Right lobe of liver (tissue), 6 donors: ENCODE results near the gene BORCS6. TPM values are rescaled to one million over a fixed set of nuclear protein-coding genes. Genes with fewer than 3 reads are reported as not detected.
A peak's percentile ranks its signal among the peaks of the same experiment; 100 is the strongest.

Experiments used
- ATAC-seq, 4 donors: fragments of 200-7000 bp; cut with Tn5 transposase; one replicate each; pipeline ENCODE4 v1.9.1; 2020; ENCODE audit warnings: mild to moderate bottlenecking in 4 of 4, moderate library complexity in 4 of 4
- DNase-seq, 3 donors: peaks; one replicate each; pipeline ENCODE4 v3.0.0-alpha.2; 2020
- H3K27ac ChIP-seq, 3 donors: fragments of 200-600 bp; one replicate each; pipeline ENCODE4 v1.8.0; 2022
- H3K27me3 ChIP-seq, 2 donors: fragments of 200-600 bp; one replicate each; pipeline ENCODE4 v1.8.0; 2022
- H3K36me3 ChIP-seq, 4 donors: fragments of 200-600 bp; sonication (generic) in 1 of 4; one replicate each; pipeline versions ENCODE4 v1.5.1 to v1.8.0; 2017 to 2022; ENCODE audit warnings: control low read depth in 1 of 4
- H3K4me1 ChIP-seq, 4 donors: fragments of 200-600 bp; sonication (generic) in 1 of 4; one replicate each; pipeline versions ENCODE4 v1.5.1 to v1.8.0; 2017 to 2022; ENCODE audit warnings: control low read depth in 1 of 4
- H3K4me3 ChIP-seq, 3 donors: fragments of 200-600 bp; one replicate each; pipeline ENCODE4 v1.8.0; 2022
- H3K9me3 ChIP-seq, 4 donors: fragments of 200-600 bp; sonication (generic) in 1 of 4; one replicate each; pipeline versions ENCODE4 v1.5.1 to v1.8.0; 2017 to 2022; ENCODE audit warnings: control low read depth in 1 of 4
- POLR2A ChIP-seq: fragments of 450-650 bp; IDR thresholded peaks from one replicate; pipeline ENCODE4 v1.6.1; 2017; ENCODE audit warnings: antibody characterized with exemption, mild to moderate bottlenecking
- WGBS: methylation state at CpG from one replicate; pipeline ENCODE4 v1.1.6; 2018; ENCODE audit warnings: low coverage, low lambda C conversion rate; ENCODE audit not compliant: insufficient coverage; ENCODE audit errors: missing lambda C conversion rate; 5-methylcytosine and 5-hydroxymethylcytosine counted together
- intact Hi-C, 2 donors: fragments of 100-400 bp; cut with DNase I; formaldehyde crosslinking; loops; one replicate each; pipeline versions ENCODE4 v1.11.2 to v1.14.1; 2022
- long read RNA-seq: library from polyadenylated mRNA; unstranded; transcript quantifications from one replicate; pipeline ENCODE4 v2.0.0, GENCODE V29; 2019
- total RNA-seq, 6 experiments: library from RNA; depleted of rRNA in 2 of 6; stranded (reverse); fragments of >200 nt in 2 of 6; fragmentation: NEBNext Ultra II Directional in 3 of 6; extraction: Animal tissue kit (Norgen Biotek cat#: 25700) in 3 of 6; gene quantifications; one replicate each; pipeline versions ENCODE4 v1.1.0 to v1.2.4, GENCODE V29; 2016 to 2023
- TF ChIP-seq, protein P1 (sequence below), 4 donors: fragments of 200-600 bp in 3 of 4; fragments of 450-650 bp in 1 of 4; IDR thresholded peaks; one replicate each; pipeline versions ENCODE4 v1.5.1 to v1.8.0; 2016 to 2022; ENCODE audit warnings: antibody characterized with exemption in 4 of 4, mild to moderate bottlenecking in 2 of 4
- donor health status: DM: no; HTN: yes; CAD: no.
- donor health status: DM: no; HTN: no; CAD: no.
- donor health status: DM: no; HTN: no; CAD: no.
- donor health status: DM: no; HTN: yes; CAD: no.
- donor health status: DM: no; HTN: yes; CAD: no.

BORCS6 gene
- 1 to 10 TPM; 3.1 to 5.3 (median 4.2) TPM for total RNA-seq
- long read RNA-seq, partial matches to known transcripts: 0 of 2 reads
- long read RNA-seq, other reads (novel, unspliced or antisense): 0 of 2 reads

DNA sequence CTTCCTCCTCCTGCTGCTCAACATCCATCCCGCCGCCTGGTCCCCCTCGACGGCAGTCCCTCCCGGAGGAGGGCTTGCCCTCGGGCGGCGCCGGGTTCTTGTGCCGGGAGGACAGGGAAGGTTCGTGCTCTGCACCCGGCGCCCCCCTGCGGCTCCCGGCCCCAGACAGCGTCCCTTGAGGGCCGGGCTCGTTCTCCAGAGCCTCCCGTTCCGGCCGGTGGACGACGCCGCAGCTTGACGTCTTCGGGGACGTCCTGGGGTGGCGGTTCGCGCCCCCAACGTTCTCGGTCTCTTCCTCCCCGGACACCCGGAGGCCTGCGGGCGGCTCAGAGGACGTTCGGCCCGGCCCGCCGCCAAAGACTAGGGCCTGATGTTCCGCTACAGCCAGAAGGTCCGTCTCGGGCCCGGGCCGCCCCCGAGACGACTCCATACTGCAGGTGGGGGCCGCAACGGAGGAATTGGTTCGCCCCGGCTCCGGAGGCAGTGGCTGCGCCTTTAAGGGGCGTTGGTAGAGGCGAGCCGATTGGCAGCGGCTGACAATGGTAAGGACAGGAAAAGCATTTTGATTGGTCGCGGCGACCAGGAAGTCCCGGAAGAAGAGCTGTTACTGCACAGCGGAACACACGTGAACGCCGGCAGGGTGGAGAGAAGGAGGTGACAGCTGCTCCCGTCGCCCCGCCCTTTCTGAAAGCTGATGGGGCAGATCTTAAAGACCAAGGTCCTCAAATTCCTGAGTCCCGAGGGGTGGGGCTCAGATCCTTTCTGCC, at the start of gene BORCS6:
Gene BORCS6, minus strand, starts transcription at position 470 of the 767 bp plus-strand sequence. Its CDS starts 40 bp downstream, at position 430.
- intact Hi-C loops: no loop called here
- peak within 1 kb of the TSS; percentile 57 to 86 (median 79) for H3K4me3 ChIP-seq

DNA sequence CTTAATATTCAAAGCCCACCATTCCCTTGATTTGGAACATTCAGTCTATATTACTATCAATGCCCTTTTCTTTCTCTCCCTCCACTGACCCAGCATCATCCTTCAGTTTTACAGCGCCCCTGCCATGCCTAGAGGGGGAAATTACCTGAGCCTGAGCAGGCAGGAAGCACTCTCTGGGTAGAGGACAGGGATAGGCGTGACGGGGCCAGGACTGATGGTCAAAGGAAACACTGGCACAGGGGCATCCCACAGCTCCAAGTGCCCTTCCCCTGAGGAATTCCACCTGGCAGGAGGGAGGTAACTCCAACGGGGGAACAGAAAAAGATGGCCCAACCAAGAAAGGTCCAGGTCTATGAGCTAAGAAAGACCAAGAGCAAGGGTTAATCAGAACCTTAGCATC, 47.9 kb upstream of the BORCS6 start:
- H3K4me3 ChIP-seq: no peak overlapping the region
- peak overlapping the region; percentile 22 to 70 (median 57) for H3K27ac ChIP-seq
- TF ChIP-seq, protein P1, sequence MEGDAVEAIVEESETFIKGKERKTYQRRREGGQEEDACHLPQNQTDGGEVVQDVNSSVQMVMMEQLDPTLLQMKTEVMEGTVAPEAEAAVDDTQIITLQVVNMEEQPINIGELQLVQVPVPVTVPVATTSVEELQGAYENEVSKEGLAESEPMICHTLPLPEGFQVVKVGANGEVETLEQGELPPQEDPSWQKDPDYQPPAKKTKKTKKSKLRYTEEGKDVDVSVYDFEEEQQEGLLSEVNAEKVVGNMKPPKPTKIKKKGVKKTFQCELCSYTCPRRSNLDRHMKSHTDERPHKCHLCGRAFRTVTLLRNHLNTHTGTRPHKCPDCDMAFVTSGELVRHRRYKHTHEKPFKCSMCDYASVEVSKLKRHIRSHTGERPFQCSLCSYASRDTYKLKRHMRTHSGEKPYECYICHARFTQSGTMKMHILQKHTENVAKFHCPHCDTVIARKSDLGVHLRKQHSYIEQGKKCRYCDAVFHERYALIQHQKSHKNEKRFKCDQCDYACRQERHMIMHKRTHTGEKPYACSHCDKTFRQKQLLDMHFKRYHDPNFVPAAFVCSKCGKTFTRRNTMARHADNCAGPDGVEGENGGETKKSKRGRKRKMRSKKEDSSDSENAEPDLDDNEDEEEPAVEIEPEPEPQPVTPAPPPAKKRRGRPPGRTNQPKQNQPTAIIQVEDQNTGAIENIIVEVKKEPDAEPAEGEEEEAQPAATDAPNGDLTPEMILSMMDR (IDR thresholded peaks at IDR 0.05): no peak
- TF ChIP-seq POLR2A: no peak
- H3K9me3 ChIP-seq: no peaks in the 10 kb centered on the region
- intact Hi-C loops: no loop called here
- WGBS: 77% methylated on average over 3 of the region's 4 CpGs
- no peaks in the 10 kb centered on the region for H3K27me3 ChIP-seq
- ATAC-seq (peak in 3 of 4 donors; percentile 6 to 20 (median 6)), DNase-seq (no peak)
- H3K4me1 ChIP-seq: peaks cover 0 to 15% (median 3%) of the 10 kb centered on the region in 4 donors
- peaks cover 0 to 41% (median 21%) of the 10 kb centered on the region in 4 donors for H3K36me3 ChIP-seq

More for the DNA sequence above, at the start of gene BORCS6:
- WGBS: 1% methylated on average over 12 of the region's 70 CpGs
- DNase-seq: peak; percentile 98 to 99 (median 99)
- Histone ChIP-seq H3K4me1 (peaks cover 0 to 20% (median 3%) of the 10 kb centered on the region in 4 donors), H3K36me3 (no peaks in the 10 kb centered on the region), H3K27ac (peak within 1 kb of the TSS; percentile 54 to 92 (median 89)), H3K27me3 (no peaks in the 10 kb centered on the region), H3K9me3 (no peaks in the 10 kb centered on the region)
- TF ChIP-seq, protein P1 (IDR thresholded peaks at IDR 0.05): peak in 2 of 4 donors; percentile 11 to 20
- TF ChIP-seq POLR2A: peak; percentile 69
- ATAC-seq: peak; percentile 57 to 81 (median 68)

DNA sequence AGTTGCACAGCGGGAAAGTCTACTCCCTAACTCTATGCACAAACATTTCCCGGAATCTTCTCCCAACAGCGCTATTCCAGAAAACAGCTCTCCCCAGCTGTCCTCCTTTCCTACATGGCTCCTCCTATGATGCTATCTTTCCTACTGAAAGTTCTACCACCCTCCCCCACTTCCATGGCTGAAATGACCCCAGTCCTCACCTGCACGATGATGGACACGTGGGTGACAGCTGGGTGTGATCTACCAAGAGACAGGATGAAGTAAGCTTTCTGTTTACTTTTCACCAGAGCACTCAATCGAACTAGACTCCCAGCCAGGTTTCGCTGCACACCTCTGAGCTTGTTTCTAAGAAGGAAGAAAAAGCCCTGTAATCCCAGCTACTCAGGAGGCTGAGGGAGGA, 47.2 kb upstream of the BORCS6 start:
- Histone ChIP-seq H3K27ac (peak overlapping the region; percentile 45 to 70 (median 57)), H3K36me3 (peaks cover 0 to 47% (median 24%) of the 10 kb centered on the region in 4 donors), H3K27me3 (no peaks in the 10 kb centered on the region), H3K9me3 (no peaks in the 10 kb centered on the region), H3K4me1 (peaks cover 0 to 15% (median 3%) of the 10 kb centered on the region in 4 donors), H3K4me3 (no peak overlapping the region)
- TF ChIP-seq POLR2A: peak; percentile 31
- TF ChIP-seq, protein P1 (IDR thresholded peaks at IDR 0.05): no peak
- ATAC-seq (peak; percentile 91 to 96 (median 93)), DNase-seq (peak; percentile 86 to 92 (median 89))
- WGBS: 24% methylated on average over 6 of the region's 7 CpGs
- intact Hi-C loops: no loop called here

DNA sequence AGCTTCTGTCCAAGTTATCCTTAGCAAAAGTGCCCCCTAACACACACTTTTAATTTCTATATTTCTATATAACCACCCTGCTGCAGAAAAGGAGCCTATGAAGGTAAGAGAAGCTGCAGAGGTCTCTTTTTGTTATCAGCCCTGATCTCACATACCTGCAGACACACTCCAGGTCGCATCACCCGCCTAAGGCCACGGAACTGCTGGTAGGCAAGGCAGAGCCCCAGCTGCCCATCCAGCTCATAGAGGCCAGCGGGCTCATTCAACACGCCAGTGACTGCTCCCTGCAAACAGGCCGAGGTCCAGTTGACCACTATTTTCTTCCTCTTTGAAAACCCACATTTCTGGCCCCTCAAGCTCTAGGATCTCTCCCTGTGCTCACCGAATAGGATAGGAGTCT, 45.7 kb upstream of the BORCS6 start:
- intact Hi-C loops: no loop called here
- Histone ChIP-seq H3K36me3 (peaks cover 5 to 59% (median 28%) of the 10 kb centered on the region in 4 donors), H3K4me3 (no peak overlapping the region), H3K4me1 (peaks cover 0 to 15% (median 3%) of the 10 kb centered on the region in 4 donors), H3K27me3 (no peaks in the 10 kb centered on the region), H3K27ac (no peak overlapping the region), H3K9me3 (no peaks in the 10 kb centered on the region)
- ATAC-seq: no peak
- no peak for DNase-seq
- 100% methylated on average over 1 of the region's 7 CpGs for WGBS
- TF ChIP-seq POLR2A: no peak
- TF ChIP-seq, protein P1 (IDR thresholded peaks at IDR 0.05): no peak
